ENCODE measurements around the gene CPLANE2. TPM values are rescaled to one million over a fixed set of nuclear protein-coding genes. Genes with fewer than 3 reads are reported as not detected.
A peak's percentile ranks its signal among the peaks of the same experiment; 100 is the strongest.
"Not testable (repeated sequence)": the region's sequence is repeated elsewhere in the genome, so short reads cannot be mapped to it uniquely, and the experiment has no call there.

CPLANE2 gene
- total RNA-seq, 2 experiments from 2014 or later, result 5.1 to 6.1 TPM

GRCh38 chr1:16226129-16226489, 10.9 kb downstream of the CPLANE2 start:
- ChIA-PET CTCF (no interaction called here), POLR2A (no interaction called here)
- H3K4me1 Mint-ChIP-seq (ENCODE audit: low read depth), result peaks cover 14% of the 10 kb centered on the region
- H3K9me3 Mint-ChIP-seq (ENCODE audit: insufficient read depth), result no peaks in the 10 kb centered on the region
- H3K27me3 Mint-ChIP-seq (ENCODE audit: low read depth), result peaks cover 40% of the 10 kb centered on the region
- H3K4me3 Mint-ChIP-seq, result no peak overlapping the region
- peaks cover 3% of the 10 kb centered on the region for H3K36me3 Mint-ChIP-seq (ENCODE audit: low read depth)
- DNase-seq (no peak), ATAC-seq (no peak)
- no peak overlapping the region for H3K27ac Mint-ChIP-seq

DNA sequence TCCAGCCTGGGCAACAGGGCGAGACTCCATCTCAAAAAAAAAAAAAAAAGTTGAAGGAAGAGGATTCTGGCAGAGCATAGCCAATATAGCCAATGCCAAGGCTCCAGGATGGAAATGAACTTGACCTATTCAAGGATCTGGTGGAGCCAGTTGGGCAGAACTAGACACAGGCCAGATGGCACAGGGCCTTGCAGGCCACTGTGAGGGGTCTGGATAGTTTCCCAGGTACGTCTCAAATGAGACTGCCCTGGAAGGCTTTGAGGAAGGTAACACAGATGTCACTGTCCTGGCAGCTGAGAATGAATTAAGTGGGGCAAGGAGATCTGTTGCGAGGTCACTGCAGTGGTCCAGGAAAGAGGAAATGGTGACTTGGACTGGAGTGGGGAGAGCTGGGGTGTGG, 12.5 kb downstream of the CPLANE2 start:
- ATAC-seq, result no peak
- ChIA-PET POLR2A (interaction anchor here (1.0 kb wide), 1 partner anchor 51 kb away, joined by 3 read pairs; no protein-coding TSS in a partner anchor), CTCF (no interaction called here)
- peaks cover 3% of the 10 kb centered on the region for H3K36me3 Mint-ChIP-seq (ENCODE audit: low read depth)
- peaks cover 22% of the 10 kb centered on the region for H3K4me1 Mint-ChIP-seq (ENCODE audit: low read depth)
- H3K4me3 Mint-ChIP-seq, result no peak overlapping the region
- H3K27me3 Mint-ChIP-seq (ENCODE audit: low read depth), result peaks cover 40% of the 10 kb centered on the region
- H3K27ac Mint-ChIP-seq, result no peak overlapping the region
- H3K9me3 Mint-ChIP-seq (ENCODE audit: insufficient read depth), result no peaks in the 10 kb centered on the region
- DNase-seq, result no peak

- H3K36me3 Mint-ChIP-seq (ENCODE audit: low read depth); H3K4me3 Mint-ChIP-seq; DNase-seq; H3K27ac Mint-ChIP-seq; POLR2A ChIA-PET; H3K9me3 Mint-ChIP-seq (ENCODE audit: insufficient read depth); CTCF ChIA-PET; ATAC-seq: not testable (repeated sequence)
- Mint-ChIP-seq H3K27me3 (ENCODE audit: low read depth) (peaks cover 28% of the 10 kb centered on the region), H3K4me1 (ENCODE audit: low read depth) (peaks cover 21% of the 10 kb centered on the region)
Observed at GRCh38 chr1:16222716-16223115, 14.3 kb downstream of the CPLANE2 start.

DNA sequence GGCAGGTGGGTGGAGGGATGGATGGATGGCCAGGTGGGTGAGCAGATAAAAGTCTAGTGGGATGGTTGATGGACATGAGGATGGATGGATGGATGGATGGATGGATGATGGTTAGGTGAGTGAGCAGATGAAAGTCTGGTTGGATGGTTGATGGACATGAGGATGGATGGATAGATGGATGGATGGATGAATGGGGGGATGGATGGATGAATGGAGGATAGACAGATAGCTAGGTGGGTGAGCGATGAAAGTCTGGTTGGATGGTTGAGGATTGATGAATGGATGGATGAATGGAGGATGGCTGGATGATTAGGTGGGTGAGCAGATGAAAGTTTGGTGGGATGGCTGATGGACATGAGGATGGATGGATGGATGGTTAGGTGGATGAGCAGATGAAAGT, 15.5 kb downstream of the CPLANE2 start:
- ATAC-seq, result no peak
- Mint-ChIP-seq H3K36me3 (ENCODE audit: low read depth) (peaks cover 1% of the 10 kb centered on the region), H3K9me3 (ENCODE audit: insufficient read depth) (no peaks in the 10 kb centered on the region), H3K4me1 (ENCODE audit: low read depth) (peaks cover 26% of the 10 kb centered on the region), H3K27me3 (ENCODE audit: low read depth) (peaks cover 20% of the 10 kb centered on the region), H3K27ac (no peak overlapping the region), H3K4me3 (no peak overlapping the region)
- POLR2A ChIA-PET, result no interaction called here
- CTCF ChIA-PET, result no interaction called here
- DNase-seq, result no peak

DNA sequence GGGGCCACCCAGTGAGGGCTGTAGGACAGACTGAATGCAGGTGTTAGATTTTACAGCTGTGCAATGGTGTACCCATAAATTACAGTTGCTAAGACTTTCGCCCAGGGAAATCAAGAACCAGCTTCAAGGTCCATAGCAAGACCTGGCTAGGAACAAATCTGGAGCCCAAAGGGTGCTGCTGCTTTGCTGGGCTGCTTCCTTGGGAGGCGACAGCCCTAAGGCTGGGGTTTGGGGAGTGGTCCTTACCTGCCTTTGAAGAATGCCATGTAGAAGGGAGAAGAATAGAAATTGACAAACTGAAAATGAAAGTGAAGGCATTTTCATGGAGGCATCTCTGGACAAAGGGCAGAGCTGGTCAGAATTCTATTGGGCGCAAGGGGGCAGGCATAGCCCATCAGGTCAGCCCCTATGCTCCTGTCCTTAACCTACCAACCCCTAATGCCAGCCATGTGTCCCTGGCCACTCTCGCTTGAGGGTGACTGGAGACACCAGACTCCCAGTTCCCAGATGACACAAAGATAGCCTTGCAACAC, 16.9 kb downstream of the CPLANE2 start:
- H3K27me3 Mint-ChIP-seq (ENCODE audit: low read depth), result peaks cover 7% of the 10 kb centered on the region

DNA sequence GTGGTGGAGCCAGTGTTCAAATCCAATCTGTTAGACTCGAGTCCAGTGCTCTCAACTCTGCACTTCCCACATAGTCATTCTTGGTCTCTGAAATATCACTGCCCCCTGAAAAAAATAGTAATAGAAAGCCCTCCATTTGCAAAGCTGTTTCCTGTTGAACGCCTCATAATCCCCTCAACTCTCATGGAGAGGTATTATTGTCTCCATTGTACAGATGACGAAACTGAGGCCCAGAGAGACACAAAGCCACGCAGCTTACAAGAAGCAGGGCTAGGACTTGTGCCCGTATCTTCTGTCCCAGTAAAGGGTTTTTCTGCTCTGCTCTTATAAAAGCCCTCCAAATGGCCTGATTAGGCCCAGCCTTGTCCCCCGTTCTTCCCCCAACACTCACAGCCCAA, 18.3 kb downstream of the CPLANE2 start:
- Mint-ChIP-seq H3K27me3 (ENCODE audit: low read depth) (peaks cover 7% of the 10 kb centered on the region), H3K36me3 (ENCODE audit: low read depth) (no peaks in the 10 kb centered on the region), H3K4me3 (no peak overlapping the region), H3K9me3 (ENCODE audit: insufficient read depth) (no peaks in the 10 kb centered on the region), H3K4me1 (ENCODE audit: low read depth) (peaks cover 31% of the 10 kb centered on the region), H3K27ac (no peak overlapping the region)
- DNase-seq (no peak), ATAC-seq (no peak)
- ChIA-PET POLR2A (interaction anchor here (0.7 to 3.9 kb wide), 4 partner anchors 11 to 134 kb away, joined by 3 to 30 read pairs (median 10); partner anchors contain the start of genes CPLANE2 and FBXO42), CTCF (interaction anchor here (3.0 kb wide), 1 partner anchor 12 kb away, joined by 9 read pairs; no protein-coding TSS in a partner anchor)

More for the DNA sequence above, 16.9 kb downstream of the CPLANE2 start:
- ATAC-seq (no peak), DNase-seq (no peak)
- Mint-ChIP-seq H3K4me3 (peak overlapping the region; percentile 27), H3K9me3 (ENCODE audit: insufficient read depth) (no peaks in the 10 kb centered on the region), H3K36me3 (ENCODE audit: low read depth) (no peaks in the 10 kb centered on the region), H3K27ac (peak overlapping the region; percentile 68), H3K4me1 (ENCODE audit: low read depth) (peaks cover 31% of the 10 kb centered on the region)
- ChIA-PET CTCF (no interaction called here), POLR2A (no interaction called here)

- Mint-ChIP-seq H3K4me3 (no peak overlapping the region), H3K9me3 (ENCODE audit: insufficient read depth) (no peaks in the 10 kb centered on the region), H3K4me1 (ENCODE audit: low read depth) (peaks cover 31% of the 10 kb centered on the region), H3K27ac (no peak overlapping the region), H3K36me3 (ENCODE audit: low read depth) (no peaks in the 10 kb centered on the region), H3K27me3 (ENCODE audit: low read depth) (peaks cover 7% of the 10 kb centered on the region)
- ATAC-seq (no peak), DNase-seq (no peak)
- ChIA-PET CTCF (interaction anchor here (0.6 to 3.0 kb wide), 3 partner anchors 12 to 136 kb away, joined by 3 to 9 read pairs (median 3); no protein-coding TSS in a partner anchor), POLR2A (interaction anchor here (0.6 to 3.9 kb wide), 7 partner anchors 11 to 146 kb away, joined by 3 to 30 read pairs (median 3); partner anchors contain the start of genes CPLANE2 and FBXO42)
Observed at GRCh38 chr1:16218014-16218673, 18.8 kb downstream of the CPLANE2 start.

DNA sequence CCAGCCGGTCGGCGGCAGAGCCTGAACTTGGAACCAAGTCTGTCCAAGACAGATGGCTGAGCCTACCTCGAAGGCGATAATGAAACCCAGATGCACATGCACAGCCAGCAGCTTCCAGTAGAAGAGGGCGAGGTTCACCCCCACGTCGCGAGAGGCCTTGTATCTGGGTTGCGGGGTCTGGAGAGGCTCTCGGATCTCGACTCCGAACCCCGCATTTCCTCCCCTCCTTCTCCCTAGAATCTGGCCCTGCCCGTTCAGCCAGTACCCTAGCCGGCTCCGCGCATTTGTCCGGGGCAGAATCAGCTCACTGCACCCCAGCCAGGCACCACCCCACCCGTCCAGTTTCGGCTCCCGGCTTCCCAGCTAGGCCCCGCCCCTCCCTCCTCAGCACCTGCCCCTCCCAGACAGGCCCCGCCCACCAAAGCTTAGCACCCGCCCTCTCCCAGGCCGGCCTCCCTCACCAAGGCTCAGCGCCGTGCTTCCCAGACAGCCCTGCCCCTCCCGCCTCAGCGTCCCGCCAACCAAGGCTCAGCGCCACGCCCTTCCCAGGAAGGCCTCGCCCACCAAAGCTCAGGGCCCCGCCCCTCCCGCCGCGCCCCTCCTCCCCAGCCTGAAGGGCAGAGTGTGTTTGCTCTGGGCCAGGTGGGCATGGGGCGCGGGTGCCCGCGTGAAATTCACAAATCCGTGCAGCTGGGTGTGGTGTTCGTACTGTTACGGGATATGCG, 19.8 kb downstream of the CPLANE2 start:
- ATAC-seq (peak; percentile 99), DNase-seq (peak; percentile 97)
- Mint-ChIP-seq H3K4me3 (peak overlapping the region; percentile 78), H3K4me1 (ENCODE audit: low read depth) (peaks cover 31% of the 10 kb centered on the region), H3K27me3 (ENCODE audit: low read depth) (peaks cover 9% of the 10 kb centered on the region), H3K36me3 (ENCODE audit: low read depth) (no peaks in the 10 kb centered on the region), H3K27ac (peak overlapping the region; percentile 76), H3K9me3 (ENCODE audit: insufficient read depth) (no peaks in the 10 kb centered on the region)
- ChIA-PET POLR2A (interaction anchor here (0.6 to 3.9 kb wide), 8 partner anchors 10 to 281 kb away, joined by 3 to 30 read pairs (median 3); partner anchors contain the start of genes CPLANE2 and FBXO42), CTCF (interaction anchor here (0.7 to 3.0 kb wide), 7 partner anchors 11 to 369 kb away, joined by 3 to 9 read pairs (median 3); partner anchors contain the start of genes FAM131C and SPEN)

DNA sequence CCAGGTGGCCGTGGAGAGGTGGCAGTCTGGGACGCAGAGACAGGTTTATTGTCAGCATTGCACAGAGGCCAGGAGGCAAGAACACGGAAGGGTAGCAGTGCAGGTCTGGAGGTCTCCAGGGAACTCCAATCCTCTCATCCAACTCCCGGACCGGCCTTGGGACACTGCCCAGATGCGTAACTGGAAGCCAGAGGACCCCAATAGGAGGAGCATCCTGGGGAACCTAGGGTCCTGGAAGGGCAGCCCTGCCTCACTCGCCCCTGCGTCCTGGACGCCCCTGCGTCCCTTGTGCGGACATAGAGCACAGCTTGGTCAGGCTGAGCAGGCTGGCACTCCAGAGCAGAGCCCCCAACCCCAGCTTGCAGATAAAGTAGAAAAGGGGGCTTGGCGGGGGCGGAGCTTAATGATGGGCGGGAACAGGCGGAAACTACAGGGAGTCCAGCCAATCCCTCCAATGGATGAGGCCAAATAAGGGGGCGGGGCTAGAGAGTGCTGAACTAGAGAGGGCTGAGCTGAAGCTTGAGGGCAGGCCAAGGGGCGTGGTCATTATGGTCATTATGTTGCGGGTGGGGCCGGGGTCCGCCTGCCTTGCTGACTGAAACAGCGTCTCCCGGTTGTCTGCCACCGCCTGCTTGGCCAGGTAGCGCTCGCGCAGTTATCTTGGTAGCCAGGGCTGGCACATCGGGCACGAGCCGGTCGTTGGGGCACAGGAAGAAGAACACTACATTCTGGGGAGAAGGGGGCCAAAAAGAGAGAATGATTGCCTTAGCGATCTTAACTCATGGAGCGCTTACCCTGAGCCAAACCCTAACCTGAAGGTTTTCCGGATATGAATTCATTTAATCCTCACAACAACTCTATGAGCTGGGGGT, 20.9 kb downstream of the CPLANE2 start:
- peak; percentile 36 for ATAC-seq
- Mint-ChIP-seq H3K4me3 (peak overlapping the region; percentile 78), H3K4me1 (ENCODE audit: low read depth) (peaks cover 31% of the 10 kb centered on the region), H3K36me3 (ENCODE audit: low read depth) (no peaks in the 10 kb centered on the region), H3K9me3 (ENCODE audit: insufficient read depth) (no peaks in the 10 kb centered on the region), H3K27ac (peak overlapping the region; percentile 47), H3K27me3 (ENCODE audit: low read depth) (peaks cover 4% of the 10 kb centered on the region)
- POLR2A ChIA-PET, result interaction anchor here (0.5 to 3.9 kb wide), 4 partner anchors 9 to 20 kb away, joined by 3 to 30 read pairs (median 10); partner anchors contain the start of gene CPLANE2
- DNase-seq, result peak; percentile 78
- CTCF ChIA-PET, result interaction anchor here (1.2 to 3.0 kb wide), 2 partner anchors 10 to 137 kb away, joined by 6 to 9 read pairs; no protein-coding TSS in a partner anchor

DNA sequence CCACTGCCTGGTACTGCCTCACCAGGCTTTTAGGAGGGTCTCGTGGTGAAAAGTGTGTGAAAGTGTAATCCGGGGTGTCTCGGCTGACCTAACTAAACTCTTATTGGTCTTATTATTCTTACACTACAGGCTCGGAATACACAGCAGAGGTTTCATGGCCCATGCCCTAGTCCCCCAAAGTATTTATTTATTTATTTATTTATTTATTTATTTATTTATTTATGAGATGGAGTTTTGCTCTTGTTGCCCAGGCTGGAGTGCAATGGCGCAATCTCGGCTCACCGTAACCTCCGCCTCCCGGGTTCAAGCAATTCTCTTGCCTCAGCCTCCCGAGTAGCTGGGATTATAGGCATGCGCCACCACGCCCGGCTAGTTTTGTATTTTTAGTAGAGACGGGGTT, 21.7 kb downstream of the CPLANE2 start:
- CTCF ChIA-PET; ATAC-seq; H3K27ac Mint-ChIP-seq; DNase-seq; POLR2A ChIA-PET; H3K4me3 Mint-ChIP-seq; H3K36me3 Mint-ChIP-seq (ENCODE audit: low read depth); H3K9me3 Mint-ChIP-seq (ENCODE audit: insufficient read depth); H3K27me3 Mint-ChIP-seq (ENCODE audit: low read depth): not testable (repeated sequence)
- peaks cover 30% of the 10 kb centered on the region for H3K4me1 Mint-ChIP-seq (ENCODE audit: low read depth)

GRCh38 chr1:16213544-16213943, 23.4 kb downstream of the CPLANE2 start:
- DNase-seq; CTCF ChIA-PET; H3K9me3 Mint-ChIP-seq (ENCODE audit: insufficient read depth); H3K4me3 Mint-ChIP-seq; H3K36me3 Mint-ChIP-seq (ENCODE audit: low read depth); H3K27ac Mint-ChIP-seq; H3K27me3 Mint-ChIP-seq (ENCODE audit: low read depth); ATAC-seq: not testable (repeated sequence)
- POLR2A ChIA-PET, result interaction anchor here (0.5 kb wide), 1 partner anchor 152 kb away, joined by 3 read pairs; no protein-coding TSS in a partner anchor
- peaks cover 21% of the 10 kb centered on the region for H3K4me1 Mint-ChIP-seq (ENCODE audit: low read depth)
